ENCODE measurements around the gene PYDC2.

PYDC2 gene

DNA sequence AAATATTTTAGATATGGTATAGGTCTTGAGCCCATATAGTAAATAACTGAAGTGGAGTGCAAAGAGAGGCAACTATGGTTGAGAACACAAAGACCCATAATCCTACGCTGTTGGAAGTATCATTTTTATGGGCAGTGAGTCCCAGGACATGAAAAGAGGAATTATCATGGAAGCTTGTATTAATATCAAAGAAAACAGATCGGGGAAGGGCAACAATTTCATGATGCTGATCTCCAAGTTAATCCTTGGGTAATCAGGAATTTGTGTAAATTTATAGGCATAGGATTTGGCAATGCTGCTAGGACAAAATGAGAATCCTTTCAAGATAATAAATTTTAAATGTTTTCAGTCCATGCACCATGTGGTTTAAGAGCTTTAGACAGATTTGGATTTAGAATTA lies 40.2 kb upstream of the PYDC2 start:
- TF ChIP-seq, protein P1, sequence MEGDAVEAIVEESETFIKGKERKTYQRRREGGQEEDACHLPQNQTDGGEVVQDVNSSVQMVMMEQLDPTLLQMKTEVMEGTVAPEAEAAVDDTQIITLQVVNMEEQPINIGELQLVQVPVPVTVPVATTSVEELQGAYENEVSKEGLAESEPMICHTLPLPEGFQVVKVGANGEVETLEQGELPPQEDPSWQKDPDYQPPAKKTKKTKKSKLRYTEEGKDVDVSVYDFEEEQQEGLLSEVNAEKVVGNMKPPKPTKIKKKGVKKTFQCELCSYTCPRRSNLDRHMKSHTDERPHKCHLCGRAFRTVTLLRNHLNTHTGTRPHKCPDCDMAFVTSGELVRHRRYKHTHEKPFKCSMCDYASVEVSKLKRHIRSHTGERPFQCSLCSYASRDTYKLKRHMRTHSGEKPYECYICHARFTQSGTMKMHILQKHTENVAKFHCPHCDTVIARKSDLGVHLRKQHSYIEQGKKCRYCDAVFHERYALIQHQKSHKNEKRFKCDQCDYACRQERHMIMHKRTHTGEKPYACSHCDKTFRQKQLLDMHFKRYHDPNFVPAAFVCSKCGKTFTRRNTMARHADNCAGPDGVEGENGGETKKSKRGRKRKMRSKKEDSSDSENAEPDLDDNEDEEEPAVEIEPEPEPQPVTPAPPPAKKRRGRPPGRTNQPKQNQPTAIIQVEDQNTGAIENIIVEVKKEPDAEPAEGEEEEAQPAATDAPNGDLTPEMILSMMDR (IDR thresholded peaks at IDR 0.05; ENCODE audit: low read depth, low read length): no peak
- no peak overlapping the region for H3K27ac ChIP-seq
- H3K4me3 ChIP-seq (ENCODE audit: low read depth, low read length): no peak overlapping the region
- H3K27me3 ChIP-seq (ENCODE audit: insufficient read depth, low read depth, severe bottlenecking): no peaks in the 10 kb centered on the region
- no peaks in the 10 kb centered on the region for H3K36me3 ChIP-seq
- H3K9me3 ChIP-seq (ENCODE audit: severe bottlenecking): no peaks in the 10 kb centered on the region
- no peak for DNase-seq

DNA sequence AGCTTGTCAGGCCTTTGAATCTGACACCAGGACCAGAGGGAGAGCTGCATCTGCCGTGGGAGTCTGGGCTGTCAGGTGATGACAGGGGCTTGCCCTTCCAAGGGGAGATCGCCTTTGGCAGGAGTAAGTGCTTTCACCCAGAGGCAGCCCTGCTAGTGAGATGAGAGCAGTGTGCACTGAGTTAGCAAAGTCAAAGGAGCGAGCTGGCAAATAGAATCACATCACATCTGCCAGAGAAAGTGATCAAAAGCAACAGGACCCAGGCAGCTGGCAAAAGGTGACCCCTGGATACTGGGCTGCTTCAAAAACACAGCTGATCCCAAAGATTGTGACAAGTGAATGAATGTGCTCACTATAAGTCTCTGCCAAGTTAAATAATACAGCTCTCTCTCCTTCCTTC lies 36.1 kb upstream of the PYDC2 start:
- Histone ChIP-seq H3K27ac (no peak overlapping the region), H3K36me3 (no peaks in the 10 kb centered on the region), H3K9me3 (ENCODE audit: severe bottlenecking) (no peaks in the 10 kb centered on the region), H3K4me3 (ENCODE audit: low read depth, low read length) (no peak overlapping the region), H3K27me3 (ENCODE audit: insufficient read depth, low read depth, severe bottlenecking) (no peaks in the 10 kb centered on the region)
- TF ChIP-seq, protein P1 (IDR thresholded peaks at IDR 0.05; ENCODE audit: low read depth, low read length): no peak
- DNase-seq: no peak

DNA sequence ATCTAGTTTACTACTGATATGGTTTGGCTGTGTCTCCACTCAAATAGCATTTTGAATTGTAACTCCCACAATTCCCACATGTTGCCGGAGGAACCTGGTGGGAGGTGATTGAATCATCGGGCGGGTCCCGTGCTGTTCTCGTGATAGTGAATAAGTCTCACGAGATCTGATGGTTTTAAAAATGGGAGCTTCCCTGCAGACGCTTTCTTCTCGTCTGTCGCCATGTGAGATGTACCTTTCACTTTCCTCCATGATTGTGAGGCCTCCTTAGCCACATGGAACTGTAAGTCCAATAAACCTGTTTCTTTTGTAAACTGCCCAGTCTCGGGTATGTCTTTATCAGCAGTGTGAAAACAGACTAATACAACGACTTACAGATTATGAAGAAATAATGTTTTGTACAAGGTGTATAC lies 35.6 kb upstream of the PYDC2 start:
- no peak overlapping the region for H3K4me3 ChIP-seq (ENCODE audit: low read depth, low read length)
- TF ChIP-seq, protein P1 (IDR thresholded peaks at IDR 0.05; ENCODE audit: low read depth, low read length): no peak
- no peaks in the 10 kb centered on the region for H3K27me3 ChIP-seq (ENCODE audit: insufficient read depth, low read depth, severe bottlenecking)
- no peaks in the 10 kb centered on the region for H3K36me3 ChIP-seq
- no peak overlapping the region for H3K27ac ChIP-seq
- DNase-seq: no peak
- no peaks in the 10 kb centered on the region for H3K9me3 ChIP-seq (ENCODE audit: severe bottlenecking)

DNA sequence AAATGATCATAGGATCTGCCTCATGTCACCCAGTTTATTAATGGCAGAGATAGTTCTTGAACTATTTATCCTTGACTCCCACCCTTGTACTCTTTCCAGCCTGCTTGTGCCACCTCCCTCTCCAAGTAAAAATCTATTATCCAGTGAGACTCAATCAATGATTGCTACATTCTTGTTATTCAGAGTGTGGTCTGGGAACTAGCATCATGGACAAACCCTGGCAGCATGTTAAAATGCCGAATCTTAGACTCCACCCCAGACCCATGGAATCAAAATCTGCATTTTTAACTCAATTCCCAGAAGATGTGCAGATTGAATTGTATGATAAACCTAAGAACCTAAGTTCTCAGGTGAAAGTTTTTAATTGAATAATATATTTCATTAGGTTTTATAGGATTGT lies 34.7 kb upstream of the PYDC2 start:
- H3K36me3 ChIP-seq: no peaks in the 10 kb centered on the region
- TF ChIP-seq, protein P1 (IDR thresholded peaks at IDR 0.05; ENCODE audit: low read depth, low read length): no peak
- no peak overlapping the region for H3K27ac ChIP-seq
- no peak for DNase-seq
- H3K9me3 ChIP-seq (ENCODE audit: severe bottlenecking): no peaks in the 10 kb centered on the region
- H3K27me3 ChIP-seq (ENCODE audit: insufficient read depth, low read depth, severe bottlenecking): no peaks in the 10 kb centered on the region
- no peak overlapping the region for H3K4me3 ChIP-seq (ENCODE audit: low read depth, low read length)

DNA sequence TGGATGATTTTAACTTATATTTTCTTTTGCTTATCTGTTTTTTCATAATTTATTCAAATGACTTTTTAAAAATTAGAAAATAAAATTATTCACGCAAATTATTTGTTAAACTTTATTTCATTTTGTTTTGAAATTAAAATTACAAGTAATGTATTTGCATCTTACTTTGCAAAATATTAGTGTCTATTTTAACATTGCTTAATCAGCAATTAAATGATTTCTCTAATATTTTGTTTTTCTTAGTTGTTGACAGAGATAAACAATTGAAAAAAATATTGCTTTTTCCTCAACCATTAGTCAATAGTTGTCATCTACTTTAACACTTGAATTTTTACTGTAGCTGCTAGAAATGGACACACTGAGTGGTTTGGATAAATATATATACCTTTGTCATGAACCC lies 32.8 kb upstream of the PYDC2 start:
- TF ChIP-seq, protein P1 (IDR thresholded peaks at IDR 0.05; ENCODE audit: low read depth, low read length): no peak
- no peak for DNase-seq
- no peaks in the 10 kb centered on the region for H3K9me3 ChIP-seq (ENCODE audit: severe bottlenecking)
- no peaks in the 10 kb centered on the region for H3K36me3 ChIP-seq
- H3K27ac ChIP-seq: no peak overlapping the region
- no peak overlapping the region for H3K4me3 ChIP-seq (ENCODE audit: low read depth, low read length)
- no peaks in the 10 kb centered on the region for H3K27me3 ChIP-seq (ENCODE audit: insufficient read depth, low read depth, severe bottlenecking)

DNA sequence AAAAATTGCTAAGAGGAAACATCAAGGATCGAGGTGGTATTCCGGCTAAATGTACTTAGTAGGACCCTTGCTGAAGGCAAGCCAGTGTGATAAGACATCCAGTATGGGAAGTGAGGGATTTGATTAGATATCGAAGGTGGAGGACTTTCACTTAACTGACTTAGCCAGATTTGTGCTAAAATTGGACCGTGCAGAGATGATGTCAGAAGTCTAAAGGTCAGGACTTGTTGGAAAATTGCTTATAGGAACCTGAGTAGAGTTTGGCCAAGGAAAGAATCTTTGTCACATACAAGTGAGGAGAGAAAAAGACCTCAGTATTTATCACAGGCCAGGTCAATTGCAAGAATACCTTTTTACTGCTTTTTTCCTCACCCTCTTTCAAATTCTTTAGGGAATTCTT lies 30.9 kb upstream of the PYDC2 start:
- Histone ChIP-seq H3K9me3 (ENCODE audit: severe bottlenecking) (no peaks in the 10 kb centered on the region), H3K27me3 (ENCODE audit: insufficient read depth, low read depth, severe bottlenecking) (no peaks in the 10 kb centered on the region), H3K36me3 (no peaks in the 10 kb centered on the region), H3K4me3 (ENCODE audit: low read depth, low read length) (no peak overlapping the region), H3K27ac (no peak overlapping the region)
- TF ChIP-seq, protein P1 (IDR thresholded peaks at IDR 0.05; ENCODE audit: low read depth, low read length): no peak
- DNase-seq: no peak
